HG03558 (cell line): ENCODE results near the gene ZSWIM5.
"Not testable (repeated sequence)": the region's sequence is repeated elsewhere in the genome, so short reads cannot be mapped to it uniquely, and the experiment has no call there.

Experiments
- ATAC-seq: cut with Tn5 transposase; IDR thresholded peaks from one replicate; pipeline ENCODE4 v1.9.1; 2021; ENCODE audit warnings: moderate number of reproducible peaks; ENCODE audit not compliant: unreplicated experiment; ENCODE audit errors: extremely low read depth

The ZSWIM5 gene

DNA sequence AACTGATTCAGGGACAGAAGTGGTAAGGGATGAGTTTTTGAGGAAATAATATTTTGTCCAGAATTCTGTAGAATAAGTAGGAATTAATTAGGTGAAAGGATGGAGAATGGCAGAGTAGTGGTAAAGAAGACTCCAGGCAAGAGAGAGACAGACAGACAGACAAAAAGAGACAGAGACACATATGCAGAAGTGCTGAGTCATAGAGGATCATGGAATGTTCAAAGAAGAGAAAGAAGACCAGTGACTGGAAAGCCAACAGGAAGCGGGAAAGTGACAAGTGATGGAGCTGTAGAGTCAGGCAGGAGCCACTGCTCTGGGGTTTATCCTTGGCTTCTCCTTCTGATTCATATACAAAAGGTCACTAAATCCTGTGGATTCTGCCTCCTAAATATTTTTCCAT lies 108.5 kb downstream of the ZSWIM5 start:
- ATAC-seq, result no peak

DNA sequence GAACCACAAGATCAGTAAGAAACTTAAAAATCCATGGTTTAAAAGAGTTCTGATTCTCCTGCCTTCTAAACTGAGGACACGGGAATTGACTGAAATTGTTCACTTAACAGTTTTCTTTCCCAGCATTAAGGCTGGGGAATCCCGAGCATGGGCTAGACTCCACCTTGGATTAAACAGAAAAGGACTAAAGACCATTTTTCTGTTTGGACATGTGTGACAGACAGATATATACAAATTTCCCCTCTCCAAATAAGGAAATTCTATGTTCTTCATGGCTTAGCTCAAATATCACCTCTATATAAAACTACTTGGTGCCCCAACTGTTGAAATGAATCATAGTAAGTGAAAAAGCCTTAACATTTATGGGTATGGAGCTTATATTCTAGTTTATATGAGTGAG lies 109.3 kb downstream of the ZSWIM5 start:
- no peak for ATAC-seq

DNA sequence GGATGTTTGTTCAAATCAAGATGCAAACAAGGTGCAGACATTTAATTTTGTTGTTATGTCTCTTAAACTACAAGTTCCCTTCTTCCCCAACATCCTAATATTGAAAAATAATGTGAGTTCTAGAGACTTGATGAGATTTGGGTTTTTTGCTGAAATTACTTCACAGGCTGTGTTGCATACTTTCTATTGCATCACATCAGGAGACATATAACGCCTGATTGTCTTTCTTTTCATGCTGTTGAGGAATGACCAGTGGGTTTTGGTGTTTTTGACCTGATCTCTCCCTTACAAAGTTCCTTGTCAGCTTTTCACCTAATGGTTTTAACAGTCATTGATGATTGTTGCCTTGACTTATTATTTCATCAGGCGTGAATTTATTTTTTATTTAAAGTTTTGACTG lies 111.0 kb downstream of the ZSWIM5 start:
- ATAC-seq, result no peak

DNA sequence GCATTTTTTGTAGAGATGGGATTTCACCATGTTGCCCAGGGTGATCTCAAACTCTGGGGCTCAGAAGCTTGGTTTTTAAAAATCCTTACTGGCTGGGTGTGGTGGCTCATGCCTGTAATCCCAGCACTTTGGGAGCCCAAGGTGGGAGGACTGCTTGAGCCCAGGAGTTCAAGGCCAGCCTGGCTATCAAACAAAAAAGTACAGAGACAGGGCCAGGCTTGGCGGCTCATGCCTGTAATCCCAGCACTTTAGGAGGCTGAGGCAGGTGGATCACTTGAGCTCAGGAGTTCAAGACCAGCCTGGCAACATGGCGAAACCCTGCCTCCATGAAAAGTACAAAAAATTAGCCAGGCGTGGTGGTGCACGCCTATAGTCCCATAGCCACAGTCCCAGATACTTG lies 112.0 kb downstream of the ZSWIM5 start:
- not testable (repeated sequence) for ATAC-seq

DNA sequence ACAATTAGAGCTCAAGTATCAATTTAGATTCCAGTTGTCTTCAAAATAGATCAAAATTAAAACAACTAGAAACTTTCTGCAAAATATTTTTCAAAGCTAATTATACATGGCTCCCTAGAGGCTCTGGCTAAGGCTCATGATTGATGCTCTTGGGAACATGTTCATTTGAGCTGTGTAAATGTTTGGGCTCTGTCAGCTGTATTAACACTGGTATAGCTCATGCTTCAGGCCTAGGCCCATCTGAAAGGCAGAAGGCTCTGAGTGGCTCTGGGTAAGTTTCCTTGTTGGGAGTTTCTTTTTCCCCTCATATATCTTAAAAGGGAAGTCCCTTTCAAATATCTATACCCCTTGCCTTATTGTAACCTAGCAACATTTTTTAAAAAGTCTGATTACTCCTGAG lies 113.1 kb downstream of the ZSWIM5 start:
- ATAC-seq, result no peak

DNA sequence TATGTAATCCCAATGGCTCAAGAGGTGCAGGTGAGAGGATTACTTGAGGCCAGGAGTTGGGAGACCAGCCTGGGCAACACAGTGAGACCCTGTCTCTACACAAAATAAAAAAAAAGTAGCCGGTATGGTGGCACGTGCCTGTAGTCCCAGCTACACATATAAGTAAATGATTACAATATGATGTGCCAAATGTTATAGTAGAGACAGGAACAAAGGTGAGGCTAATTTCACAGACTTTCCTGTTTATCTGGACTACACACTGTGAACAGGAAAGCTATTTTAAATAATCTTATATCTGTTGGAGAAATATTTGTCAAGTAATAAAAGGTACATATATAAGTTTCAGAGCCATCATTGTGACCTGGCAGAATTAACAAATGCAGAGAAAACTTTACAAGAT lies 116.7 kb downstream of the ZSWIM5 start:
- no peak for ATAC-seq

DNA sequence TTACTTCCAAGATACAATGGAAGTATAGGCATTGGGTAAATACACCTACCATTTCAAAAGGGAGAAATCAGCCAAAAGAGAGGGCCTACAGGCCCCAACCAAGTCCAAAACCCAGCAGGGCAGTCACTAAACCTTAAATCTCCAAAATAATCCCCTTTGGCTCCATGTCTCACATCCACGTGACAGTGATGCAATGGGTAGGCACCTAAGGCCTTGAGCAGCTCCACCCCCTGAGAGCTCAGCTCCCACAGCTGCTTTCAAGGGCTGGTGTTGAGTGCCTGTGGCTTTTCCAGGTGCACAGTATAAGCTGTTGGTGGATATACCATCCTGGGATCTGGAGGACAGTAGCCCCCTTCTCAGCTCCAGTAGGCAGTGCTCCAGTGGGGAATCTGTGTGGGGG lies 121.8 kb downstream of the ZSWIM5 start:
- no peak for ATAC-seq

DNA sequence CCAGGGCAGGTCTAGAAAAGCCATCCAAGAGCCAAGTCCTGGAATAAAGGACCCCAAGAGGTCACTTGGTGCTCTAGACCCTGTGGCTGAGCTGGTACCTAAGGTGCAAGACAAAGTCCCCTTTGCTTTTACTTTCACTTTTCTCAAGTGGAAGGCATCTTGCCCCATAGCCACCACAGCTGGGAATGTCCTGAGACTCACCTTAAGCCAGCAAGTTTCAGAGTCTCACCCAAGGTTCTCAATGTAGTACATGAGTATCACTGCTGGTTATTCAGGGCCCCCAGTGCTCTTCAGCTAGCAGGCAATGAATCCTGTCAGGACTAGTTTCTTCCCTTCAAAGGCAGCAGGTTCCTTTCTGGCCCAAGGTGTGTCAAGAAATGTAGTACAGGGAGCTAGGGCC lies 126.9 kb downstream of the ZSWIM5 start:
- ATAC-seq, result no peak

DNA sequence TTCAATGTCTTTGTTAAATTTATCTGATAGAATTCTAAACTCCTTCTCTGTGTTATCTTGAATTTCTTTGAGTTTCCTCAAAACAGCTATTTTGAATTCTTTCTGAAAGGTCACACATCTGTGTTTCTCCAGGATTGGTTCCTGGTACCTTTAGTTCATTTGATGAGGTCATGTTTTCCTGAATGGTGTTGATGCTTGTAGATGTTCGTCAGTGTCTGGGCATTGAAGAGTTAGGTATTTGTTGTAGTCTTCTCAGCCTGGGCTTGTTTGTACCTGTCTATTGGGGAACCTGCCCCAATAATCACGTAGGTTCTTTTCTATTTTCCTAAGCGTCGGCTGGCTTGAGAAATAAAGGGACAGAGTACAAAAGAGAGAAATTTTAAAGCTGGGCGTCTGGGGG lies 129.4 kb downstream of the ZSWIM5 start:
- not testable (repeated sequence) for ATAC-seq

DNA sequence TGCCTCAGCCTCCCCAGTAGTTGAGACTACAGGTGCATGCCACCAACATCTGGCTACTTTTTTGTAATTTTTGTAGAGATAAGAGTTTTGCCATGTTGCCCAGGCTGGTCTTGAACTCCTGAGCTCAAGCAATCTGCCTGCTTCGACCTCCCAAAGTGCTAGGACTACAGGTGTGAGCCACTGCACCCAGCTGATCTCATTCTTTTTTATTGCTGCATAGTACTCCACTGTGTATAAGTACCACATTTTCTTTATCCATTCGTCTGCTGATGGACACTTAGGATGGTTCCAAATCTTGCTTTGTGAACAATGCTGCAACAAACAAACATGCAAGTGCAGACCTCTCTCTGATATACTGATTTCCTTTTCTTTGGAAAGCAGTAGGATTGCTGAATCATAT lies 134.8 kb downstream of the ZSWIM5 start:
- no peak for ATAC-seq

DNA sequence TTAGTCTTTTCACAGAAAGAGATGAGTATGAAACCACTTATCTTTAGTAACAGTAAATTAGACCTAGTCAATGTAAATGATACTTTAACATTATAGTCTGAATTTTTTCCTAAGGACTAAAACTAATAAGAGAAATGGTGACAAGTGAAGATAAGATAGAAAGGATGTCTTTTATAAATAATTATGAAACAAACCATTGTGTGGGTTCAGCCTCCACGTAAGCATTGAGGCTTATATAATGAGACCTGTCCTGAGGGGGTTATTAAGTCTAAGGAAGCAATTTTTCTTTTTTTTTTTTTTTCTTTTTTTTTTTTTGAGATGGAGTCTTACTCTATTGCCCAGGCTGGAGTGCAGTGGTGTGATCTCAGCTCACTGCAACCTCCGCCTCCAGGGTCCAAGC lies 138.6 kb downstream of the ZSWIM5 start:
- no peak for ATAC-seq

DNA sequence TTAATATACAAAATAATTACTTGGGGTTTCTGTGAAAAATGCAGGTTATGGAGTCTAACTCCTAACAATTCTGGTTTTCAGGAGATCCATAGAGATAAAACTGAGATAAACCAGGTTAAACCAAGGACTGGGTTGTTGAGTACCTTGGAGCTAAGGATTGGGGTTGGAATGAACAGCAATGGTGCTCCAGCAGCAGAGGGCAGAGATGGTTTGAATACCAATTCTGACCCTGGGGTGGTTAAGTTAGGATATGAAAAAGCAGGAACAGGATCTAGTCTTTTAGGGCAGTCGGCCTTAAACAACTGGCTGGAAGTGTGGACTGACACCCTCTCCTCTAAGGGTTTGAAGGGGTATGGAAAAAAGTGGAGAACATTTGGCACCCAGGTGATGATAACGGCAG lies 141.3 kb downstream of the ZSWIM5 start:
- ATAC-seq, result no peak

DNA sequence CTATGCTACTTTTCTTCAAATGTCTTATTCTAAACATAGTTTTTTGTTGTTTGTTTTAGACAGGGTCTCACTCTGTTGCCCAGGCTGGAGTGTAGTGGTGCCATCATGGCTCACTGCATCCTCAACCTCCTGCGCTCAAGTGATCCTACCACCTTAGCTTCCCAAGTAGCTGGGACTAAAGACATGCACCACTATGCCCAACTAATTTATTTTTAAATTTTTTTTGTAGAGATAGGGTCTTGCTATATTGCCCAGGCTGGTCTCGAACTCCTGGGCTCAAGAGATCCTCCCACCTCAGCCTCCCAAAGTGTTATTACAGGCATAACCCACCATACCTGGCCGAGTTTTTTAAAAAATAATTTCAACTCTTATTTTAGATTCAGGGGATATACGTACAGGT lies 143.9 kb downstream of the ZSWIM5 start:
- not testable (repeated sequence) for ATAC-seq

DNA sequence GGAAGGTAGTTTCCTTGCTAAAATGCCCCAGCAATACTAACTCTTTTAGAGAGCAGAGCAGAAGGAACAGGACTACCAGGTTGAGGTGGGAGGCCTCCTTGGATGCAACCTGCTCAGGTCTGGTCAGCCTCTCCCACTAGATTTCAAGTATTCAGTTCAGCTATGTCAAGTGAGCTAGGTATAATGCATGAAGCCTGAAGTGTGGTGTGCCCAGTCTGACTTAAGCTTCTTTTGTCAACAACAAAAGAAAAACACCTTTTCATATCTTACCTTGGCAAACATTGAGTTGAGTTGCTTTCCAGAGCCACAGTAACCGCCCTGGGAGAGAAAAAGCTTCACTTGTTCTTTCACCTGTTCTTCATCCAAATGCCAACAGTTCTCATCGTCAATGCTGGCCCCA lies 146.6 kb downstream of the ZSWIM5 start:
- no peak for ATAC-seq

DNA sequence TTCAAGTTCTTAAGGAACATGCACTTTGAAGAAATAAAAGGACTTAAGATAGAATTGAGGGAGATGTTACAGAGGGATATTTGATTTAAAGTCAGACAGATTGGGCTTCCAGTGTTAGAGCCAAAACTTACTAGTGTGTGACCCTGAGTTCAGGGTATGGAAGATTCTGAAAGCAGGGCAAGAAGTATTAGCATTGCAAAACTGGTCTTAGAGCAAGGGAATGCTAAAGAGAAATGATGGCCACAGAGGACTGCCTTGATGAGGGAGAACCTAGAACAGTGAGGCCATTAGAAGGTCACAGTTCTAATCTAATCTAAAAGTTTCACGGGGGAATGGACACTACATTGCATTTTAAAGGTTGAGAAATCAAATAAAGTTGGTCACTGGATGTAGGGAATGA lies 148.9 kb downstream of the ZSWIM5 start:
- no peak for ATAC-seq

DNA sequence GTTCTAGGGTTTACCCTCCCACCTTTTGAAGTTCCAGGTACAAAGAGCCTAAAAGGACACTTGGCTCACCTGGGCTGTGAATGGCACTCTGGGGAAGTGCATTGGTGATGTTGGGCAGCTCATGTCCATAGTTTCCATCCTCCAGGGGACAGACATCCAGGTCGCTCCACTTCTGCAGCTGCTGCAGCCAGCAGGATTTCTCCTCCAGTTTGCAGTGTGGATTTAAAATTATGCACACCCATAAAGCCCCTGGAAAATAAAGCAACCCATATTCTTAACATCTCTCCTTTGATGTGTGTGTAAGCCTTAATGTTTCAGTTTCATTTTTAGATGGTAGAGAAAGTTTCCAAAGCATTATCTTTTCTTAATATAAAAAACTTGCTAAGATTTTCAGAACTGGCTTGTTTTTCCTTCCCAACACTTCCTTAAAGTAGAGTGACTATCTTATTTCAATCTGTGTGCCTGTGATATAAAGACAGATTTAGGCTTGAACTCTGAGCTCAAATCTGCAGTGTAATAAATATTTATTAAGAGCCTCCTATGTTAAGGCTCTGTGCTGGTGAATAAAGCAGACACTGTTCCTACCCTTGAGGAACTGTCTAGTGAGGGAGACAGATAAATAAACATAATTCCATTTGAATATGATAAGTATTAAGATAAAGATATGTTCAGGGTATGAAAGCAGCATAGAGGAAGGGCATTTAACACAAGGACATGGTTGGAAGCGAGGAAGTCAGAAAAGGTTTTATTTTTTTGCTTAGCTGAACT lies 155.2 kb downstream of the ZSWIM5 start:
- ATAC-seq, result no peak

DNA sequence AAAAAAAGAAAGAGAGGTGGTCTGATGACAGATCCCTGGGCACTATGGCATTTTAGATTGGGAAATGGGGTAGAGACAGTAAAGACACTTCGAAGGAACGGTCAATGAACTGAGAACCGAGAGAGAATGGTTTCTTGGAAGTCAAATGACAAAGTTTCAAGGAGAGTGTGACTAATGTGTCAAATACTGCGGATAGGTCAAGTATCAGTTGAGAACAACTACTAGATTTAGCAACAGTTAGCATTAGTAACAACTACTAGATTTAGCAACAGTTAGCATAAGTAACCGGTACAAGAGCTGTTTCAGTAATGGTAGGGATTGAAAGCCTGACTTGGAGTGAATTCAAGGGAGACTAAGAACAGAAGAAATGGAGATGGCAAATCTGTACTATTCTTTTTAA lies 159.4 kb downstream of the ZSWIM5 start:
- ATAC-seq, result no peak

DNA sequence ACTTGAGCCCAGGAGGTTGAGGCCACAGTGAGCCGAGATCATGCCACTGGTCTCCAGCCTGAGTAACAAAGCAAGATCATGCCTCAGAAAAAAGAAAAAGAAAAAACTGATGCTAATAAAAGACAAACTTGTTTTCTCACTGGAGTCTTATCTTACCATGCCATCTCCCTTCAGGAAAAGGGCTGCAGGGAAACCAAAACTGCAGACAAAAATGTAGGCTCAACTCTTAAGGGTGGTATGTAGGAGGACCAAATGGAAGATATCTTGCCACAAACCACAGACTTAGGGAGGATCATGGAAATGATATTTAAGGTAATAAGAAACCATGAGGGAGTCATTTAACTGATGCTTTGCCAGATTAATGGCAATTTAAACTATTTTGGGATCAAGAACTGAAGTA lies 161.5 kb downstream of the ZSWIM5 start:
- ATAC-seq, result no peak

DNA sequence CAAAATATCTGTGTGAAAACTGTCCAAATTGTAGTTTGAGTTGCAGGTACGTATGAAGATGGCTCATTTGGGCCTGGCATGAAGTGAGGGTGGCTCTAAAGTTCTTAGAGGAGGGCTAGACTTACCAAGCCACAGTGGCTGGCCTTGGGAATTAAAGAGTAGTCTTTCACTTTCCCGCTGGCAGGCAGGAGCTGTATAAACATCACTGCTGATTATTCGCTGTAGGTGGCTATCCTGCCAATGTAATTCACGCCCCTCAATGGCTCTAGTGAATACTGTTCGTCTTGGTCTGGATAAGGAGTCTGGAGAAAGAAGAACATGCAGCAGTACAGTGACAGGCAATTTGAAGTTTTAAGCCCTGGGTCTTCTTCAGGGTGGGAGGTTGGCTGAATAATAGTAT lies 163.3 kb downstream of the ZSWIM5 start:
- ATAC-seq, result no peak

DNA sequence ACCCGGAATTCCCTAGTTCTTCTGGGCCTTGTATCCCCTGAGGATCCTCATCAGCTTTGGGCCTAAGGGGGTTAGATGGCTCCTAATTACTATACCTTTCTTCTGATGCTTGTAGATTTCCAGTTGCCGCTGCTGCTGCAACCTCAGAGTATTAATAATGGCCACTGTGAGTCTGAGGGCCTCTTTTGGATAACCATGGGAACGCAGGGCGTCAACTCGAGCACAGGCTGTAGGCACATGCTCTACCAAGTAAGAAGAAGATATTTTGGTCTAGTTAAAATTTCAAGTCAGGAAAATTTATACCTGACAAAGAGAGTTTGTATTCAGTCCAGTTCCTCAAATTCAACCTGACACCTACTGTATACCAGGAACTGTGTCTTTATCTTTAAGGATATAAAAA lies 166.1 kb downstream of the ZSWIM5 start:
- ATAC-seq, result no peak

DNA sequence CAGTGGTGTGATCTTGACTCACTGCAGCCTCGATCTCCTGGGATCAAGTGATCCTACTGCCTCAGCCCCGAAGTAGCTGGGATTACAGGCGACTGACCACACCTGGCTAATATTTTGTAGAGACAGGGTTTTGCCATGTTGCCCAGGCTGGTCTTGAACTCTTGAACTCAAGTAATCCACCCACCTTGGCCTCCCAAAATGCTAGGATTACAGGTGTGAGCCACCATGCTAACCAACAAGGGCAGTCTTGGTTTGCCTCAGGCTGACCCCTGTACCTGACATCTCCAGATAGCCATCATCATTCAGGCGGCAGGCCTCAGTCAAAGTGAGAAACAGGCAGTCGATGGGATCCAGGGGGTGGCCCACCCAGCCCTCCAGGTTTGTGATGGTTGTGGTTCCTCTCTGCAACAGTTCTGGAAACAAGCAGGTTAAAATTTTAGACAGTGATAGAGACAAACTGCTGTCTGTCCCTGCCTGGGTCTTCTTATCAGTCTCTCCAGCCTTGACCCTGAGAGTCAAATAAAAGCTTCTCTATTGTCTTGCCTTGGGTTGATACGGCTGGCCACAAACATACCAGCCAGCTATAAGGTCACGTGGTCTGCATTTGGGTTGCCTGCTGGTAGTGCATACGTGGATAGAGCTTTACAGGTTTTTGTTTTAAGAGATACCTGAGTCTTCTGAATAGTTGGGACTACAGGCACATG lies 167.6 kb downstream of the ZSWIM5 start:
- ATAC-seq, result no peak

DNA sequence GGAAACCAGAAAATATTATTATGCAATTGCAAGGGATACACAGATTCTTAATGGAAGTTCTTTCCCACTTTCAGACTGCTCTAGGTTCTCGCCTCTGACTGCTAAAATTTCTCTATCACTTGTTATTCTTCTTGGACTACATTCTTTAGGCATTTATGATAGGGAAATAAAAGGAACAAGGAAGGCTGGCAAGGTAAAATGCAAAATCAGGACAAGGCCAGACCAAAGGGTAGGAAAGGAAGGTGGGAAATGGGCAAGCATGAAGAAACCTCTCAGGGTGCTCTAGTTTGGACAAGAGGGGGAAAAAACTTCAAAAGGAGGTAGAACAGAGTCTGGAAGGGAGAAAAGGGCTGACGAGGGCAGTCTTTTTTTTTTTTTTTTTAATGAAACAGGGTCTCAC lies 168.2 kb downstream of the ZSWIM5 start:
- no peak for ATAC-seq
